OCI-LY3 (cell line): ENCODE data around the gene C5.
A peak's percentile ranks its signal among the peaks of the same experiment; 100 is the strongest.

Source experiments
- H2AFZ ChIP-seq: fragments of 200-600, 300-600 bp; shearing (Covaris generic); 2 replicates; pipeline ENCODE4 v1.6.0; 2014; ENCODE audit warnings: antibody characterized with exemption, low read depth, low read length
- H3K27ac ChIP-seq: fragments of 200-600, 300-600 bp; sonication (generic); 2 replicates; pipeline ENCODE4 v1.5.1; 2014; ENCODE audit warnings: mild to moderate bottlenecking, low read length, moderate library complexity, mixed read lengths
- H3K27me3 ChIP-seq: fragments of 200-600, 300-600 bp; sonication (generic); 2 replicates; pipeline ENCODE4 v1.6.1; 2014; ENCODE audit warnings: low read depth, low read length, mixed read lengths
- H3K36me3 ChIP-seq: fragments of 200-600, 300-600 bp; sonication (generic); replicated peaks from 2 replicates; pipeline ENCODE3; 2014; ENCODE audit warnings: low read depth, low read length, mixed read lengths
- H3K4me1 ChIP-seq: fragments of 300-600, 200-600 bp; sonication (generic); 2 replicates; pipeline ENCODE4 v1.6.1; 2014; ENCODE audit warnings: low read length, mixed read lengths
- H3K4me2 ChIP-seq: fragments of 200-600, 300-600 bp; sonication (generic); 2 replicates; pipeline ENCODE4 v1.6.1; 2014; ENCODE audit warnings: low read length, mixed read lengths
- H3K4me3 ChIP-seq: fragments of 300-600, 200-600 bp; sonication (generic); 2 replicates; pipeline ENCODE4 v1.5.1; 2014; ENCODE audit warnings: antibody characterized with exemption, mild to moderate bottlenecking, low read length, moderate library complexity
- H3K79me2 ChIP-seq: fragments of 300-600, 200-600 bp; shearing (Covaris generic); 2 replicates; pipeline ENCODE4 v1.6.1; 2014; ENCODE audit warnings: mild to moderate bottlenecking, low read length, mixed read lengths
- H3K9ac ChIP-seq: fragments of 300-600, 200-600 bp; shearing (Covaris generic); 2 replicates; pipeline ENCODE4 v1.6.0; 2014; ENCODE audit warnings: mild to moderate bottlenecking, low read length, moderate library complexity
- H3K9me3 ChIP-seq: fragments of 200-600, 300-600 bp; shearing (Covaris generic); 2 replicates; pipeline ENCODE4 v1.6.1; 2014; ENCODE audit warnings: low read length, mixed read lengths; ENCODE audit not compliant: insufficient read depth
- H4K20me1 ChIP-seq: fragments of 200-600, 300-600 bp; sonication (generic); 2 replicates; pipeline ENCODE4 v1.6.1; 2016; ENCODE audit warnings: low read length, mixed read lengths; ENCODE audit not compliant: insufficient read depth
- EZH2phosphoT487 ChIP-seq: fragments of 200-600 bp; shearing (Covaris generic); IDR thresholded peaks from 2 replicates; pipeline ENCODE4 v1.6.1; 2018; ENCODE audit warnings: antibody characterized with exemption, mixed run types, low read depth
- TF ChIP-seq, protein P1 (sequence below): fragments of 200-600, 300-600 bp; sonication (generic); IDR thresholded peaks from 2 replicates; pipeline ENCODE4 v1.5.1; 2014; ENCODE audit warnings: antibody characterized with exemption, low read length, low read depth

Gene C5

DNA sequence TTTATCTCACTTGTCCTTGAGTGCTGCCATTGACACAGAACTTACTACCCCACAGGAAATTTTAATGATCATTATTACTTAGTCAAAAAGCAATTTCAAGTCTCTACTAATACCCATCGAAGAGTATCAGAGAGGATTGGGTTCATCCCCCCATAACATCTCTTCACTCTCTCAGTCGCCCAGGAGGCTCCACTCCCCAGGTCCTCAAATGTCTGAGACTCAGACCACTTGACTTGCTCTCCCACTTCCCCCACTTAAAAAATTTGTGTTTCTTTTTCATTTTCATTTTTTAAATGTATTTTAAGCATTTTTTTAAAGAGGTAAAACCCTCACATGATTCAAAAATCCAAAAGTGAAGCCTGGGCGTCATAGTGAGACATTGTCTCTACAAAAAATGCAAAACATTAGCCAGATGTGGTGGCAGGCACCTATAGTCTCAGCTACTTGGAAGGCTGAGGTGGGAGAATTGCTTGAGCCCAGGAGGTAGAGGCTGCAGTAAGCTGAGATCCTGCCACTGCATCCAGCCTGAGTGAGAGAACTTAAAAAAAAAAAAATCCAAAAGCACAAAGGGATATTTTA lies 66.7 kb downstream of the C5 start:
- no peaks in the 10 kb centered on the region for H3K79me2 ChIP-seq

DNA sequence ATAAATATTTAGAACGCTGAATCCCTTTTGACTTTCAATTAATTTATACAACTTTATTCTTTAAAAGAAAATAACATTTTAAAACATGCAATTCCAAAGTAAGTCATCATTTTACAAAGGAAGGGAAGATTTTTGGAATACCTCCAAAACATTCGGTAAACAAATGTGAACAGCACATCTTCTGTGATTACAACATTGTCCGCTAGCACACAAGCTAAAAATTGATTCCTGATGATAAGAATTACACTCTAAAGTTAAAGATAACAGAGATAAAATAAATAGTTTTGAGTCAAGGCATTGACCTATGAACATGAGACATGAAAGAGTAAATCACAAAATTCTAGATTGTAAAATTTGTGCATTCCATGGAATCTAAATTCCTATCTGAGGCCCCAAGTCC lies 67.2 kb downstream of the C5 start:
- no peaks in the 10 kb centered on the region for H3K27me3 ChIP-seq
- peak overlapping the region; percentile 49 for H3K4me3 ChIP-seq
- H3K36me3 ChIP-seq = no peaks in the 10 kb centered on the region
- H3K27ac ChIP-seq = peak overlapping the region; percentile 71
- TF ChIP-seq EZH2phosphoT487 = no peak
- TF ChIP-seq, protein P1, sequence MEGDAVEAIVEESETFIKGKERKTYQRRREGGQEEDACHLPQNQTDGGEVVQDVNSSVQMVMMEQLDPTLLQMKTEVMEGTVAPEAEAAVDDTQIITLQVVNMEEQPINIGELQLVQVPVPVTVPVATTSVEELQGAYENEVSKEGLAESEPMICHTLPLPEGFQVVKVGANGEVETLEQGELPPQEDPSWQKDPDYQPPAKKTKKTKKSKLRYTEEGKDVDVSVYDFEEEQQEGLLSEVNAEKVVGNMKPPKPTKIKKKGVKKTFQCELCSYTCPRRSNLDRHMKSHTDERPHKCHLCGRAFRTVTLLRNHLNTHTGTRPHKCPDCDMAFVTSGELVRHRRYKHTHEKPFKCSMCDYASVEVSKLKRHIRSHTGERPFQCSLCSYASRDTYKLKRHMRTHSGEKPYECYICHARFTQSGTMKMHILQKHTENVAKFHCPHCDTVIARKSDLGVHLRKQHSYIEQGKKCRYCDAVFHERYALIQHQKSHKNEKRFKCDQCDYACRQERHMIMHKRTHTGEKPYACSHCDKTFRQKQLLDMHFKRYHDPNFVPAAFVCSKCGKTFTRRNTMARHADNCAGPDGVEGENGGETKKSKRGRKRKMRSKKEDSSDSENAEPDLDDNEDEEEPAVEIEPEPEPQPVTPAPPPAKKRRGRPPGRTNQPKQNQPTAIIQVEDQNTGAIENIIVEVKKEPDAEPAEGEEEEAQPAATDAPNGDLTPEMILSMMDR = no peak
- H2AFZ ChIP-seq = no peak overlapping the region
- peaks cover 40% of the 10 kb centered on the region for H3K4me1 ChIP-seq
- H3K4me2 ChIP-seq = peak overlapping the region; percentile 73
- no peaks in the 10 kb centered on the region for H4K20me1 ChIP-seq
- H3K9me3 ChIP-seq = no peaks in the 10 kb centered on the region
- H3K79me2 ChIP-seq = no peaks in the 10 kb centered on the region
- peak overlapping the region; percentile 42 for H3K9ac ChIP-seq

More for the DNA sequence above, 66.7 kb downstream of the C5 start:
- Histone ChIP-seq H3K4me3 (peak overlapping the region; percentile 49), H3K4me1 (peaks cover 40% of the 10 kb centered on the region), H3K27ac (peak overlapping the region; percentile 71), H3K9ac (peak overlapping the region; percentile 42), H3K27me3 (no peaks in the 10 kb centered on the region), H3K9me3 (no peaks in the 10 kb centered on the region), H4K20me1 (no peaks in the 10 kb centered on the region), H3K36me3 (no peaks in the 10 kb centered on the region), H2AFZ (peak overlapping the region; percentile 14; the same call in 1 of the 2 replicates), H3K4me2 (peak overlapping the region; percentile 73)
- TF ChIP-seq, protein P1 = no peak
- TF ChIP-seq EZH2phosphoT487 = no peak

DNA sequence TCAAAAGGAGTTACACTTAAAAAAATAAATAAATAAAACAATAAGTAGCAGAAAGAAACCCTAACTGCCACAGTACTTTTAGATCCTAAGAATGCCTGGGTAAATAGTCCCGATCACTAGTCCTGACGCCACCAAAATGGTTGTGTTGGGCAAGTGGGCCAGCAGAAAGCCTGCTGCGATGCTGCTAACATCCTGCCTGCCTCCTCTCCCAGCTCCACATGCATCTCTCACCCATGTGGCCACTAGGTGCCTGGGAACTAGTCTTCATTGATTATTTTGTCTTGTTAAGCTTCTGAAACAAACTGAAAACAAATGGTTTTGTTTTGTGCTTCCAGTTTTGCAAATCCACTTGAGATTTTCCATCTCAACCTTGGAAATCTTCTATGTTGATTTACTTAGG lies 69.1 kb downstream of the C5 start:
- no peak for TF ChIP-seq EZH2phosphoT487
- TF ChIP-seq, protein P1 = no peak
- Histone ChIP-seq H3K4me1 (peaks cover 40% of the 10 kb centered on the region), H3K9ac (no peak overlapping the region), H2AFZ (peak overlapping the region; percentile 71; the same call in 1 of the 2 replicates), H3K27me3 (no peaks in the 10 kb centered on the region), H3K4me2 (no peak overlapping the region), H3K9me3 (no peaks in the 10 kb centered on the region), H3K4me3 (no peak overlapping the region), H3K27ac (no peak overlapping the region), H4K20me1 (no peaks in the 10 kb centered on the region), H3K36me3 (no peaks in the 10 kb centered on the region), H3K79me2 (no peaks in the 10 kb centered on the region)

DNA sequence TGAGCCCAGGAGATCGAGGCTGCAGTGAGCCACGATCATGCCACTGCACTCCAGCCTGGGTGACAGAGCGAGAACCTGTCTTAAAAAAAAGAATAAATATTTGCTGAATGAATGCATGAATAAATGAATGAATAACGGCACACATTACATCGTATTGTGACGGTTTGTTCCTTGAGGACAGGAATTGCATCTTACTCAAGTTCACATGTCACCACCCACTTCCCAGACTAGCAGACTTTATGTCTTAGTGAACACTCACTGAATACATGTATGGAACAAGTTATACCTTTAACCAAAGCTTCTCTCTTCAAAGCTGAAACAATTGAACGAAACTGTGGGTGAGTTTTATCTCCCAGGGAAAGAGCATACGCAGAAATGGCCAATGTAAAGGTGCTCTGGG lies 70.3 kb downstream of the C5 start:
- H3K4me3 ChIP-seq = no peak overlapping the region
- H3K4me2 ChIP-seq = no peak overlapping the region
- no peak overlapping the region for H3K27ac ChIP-seq
- H3K9ac ChIP-seq = no peak overlapping the region
- H3K9me3 ChIP-seq = no peaks in the 10 kb centered on the region
- no peaks in the 10 kb centered on the region for H4K20me1 ChIP-seq
- TF ChIP-seq, protein P1 = no peak
- no peak for TF ChIP-seq EZH2phosphoT487
- H3K79me2 ChIP-seq = no peaks in the 10 kb centered on the region
- H3K27me3 ChIP-seq = no peaks in the 10 kb centered on the region
- H3K4me1 ChIP-seq = peaks cover 36% of the 10 kb centered on the region
- H3K36me3 ChIP-seq = no peaks in the 10 kb centered on the region
- no peak overlapping the region for H2AFZ ChIP-seq
